Esophagus squamous epithelium (tissue), 4 donors: ENCODE results near the gene STK11.

Experiments
- CTCF ChIP-seq, 6 experiments: fragments of 450-650 bp in 4 of 6; fragments of 200-600 bp in 2 of 6; sonication (generic) in 2 of 6; IDR thresholded peaks; one replicate each; pipeline ENCODE4 v1.5.1; 2016 to 2019; ENCODE audit warnings: antibody characterized with exemption in 6 of 6, mild to moderate bottlenecking in 4 of 6, moderate library complexity in 4 of 6
- POLR2A ChIP-seq, 4 donors: fragments of 450-650 bp; IDR thresholded peaks; one replicate each; pipeline ENCODE4 v1.6.1; 2017; ENCODE audit warnings: antibody characterized with exemption in 4 of 4, mild to moderate bottlenecking in 4 of 4, moderate library complexity in 3 of 4

- TF ChIP-seq CTCF (IDR thresholded peaks at IDR 0.05) (no peak), POLR2A (IDR thresholded peaks at IDR 0.05) (no peak)
Measured at GRCh38 chr19:1173159-1173844, 32.3 kb upstream of the STK11 start.
